HepG2 (cell line): ENCODE data around the gene HEPACAM. TPM values are rescaled to one million over a fixed set of nuclear protein-coding genes. Genes with fewer than 3 reads are reported as not detected.

ENCODE experiments used
- ATAC-seq: fragments of 200-7000 bp; cut with Tn5 transposase; 3 replicates; pipeline ENCODE4 v1.9.1; 2020; ENCODE audit warnings: mild to moderate bottlenecking, moderate library complexity
- BruUV-seq: library from RNA; stranded (reverse); fragments of 400-500 nt; replicated peaks from 2 replicates; lab custom pipeline; 2021; lab: Mats Ljungman, UMichigan
- CTCF ChIA-PET: fragments of 300-600 bp; formaldehyde crosslinking; extraction: SDS; loops from one replicate; lab custom pipeline; 2021; ENCODE audit warnings: low total read pairs, inconsistent platforms, low intra/inter-chr PET ratio; lab: Yijun Ruan, JAX
- POLR2A ChIA-PET: fragments of 350-600 bp; sonication (Branson Sonifier 250); formaldehyde crosslinking; loops from one replicate; lab custom pipeline; 2020; ENCODE audit warnings: antibody characterized with exemption, inconsistent platforms; lab: Yijun Ruan, JAX
- DNase-seq: peaks from one replicate; pipeline ENCODE4 v3.0.0-alpha.2; 2015; ENCODE audit warnings: low spot score
- FAIRE-seq: peaks from 3 replicates; lab custom pipeline; 2011; peaks lifted over from hg19 to GRCh38; lab: Jason Lieb, UNC
- H2AFZ ChIP-seq: one replicate; pipeline ENCODE4 v1.6.1; 2011; ENCODE audit warnings: low read length, inconsistent platforms
- H3K27ac ChIP-seq: fragments of 300-600 bp; 3 replicates; pipeline ENCODE4 v1.8.0; 2011; ENCODE audit warnings: mixed run types, mild to moderate bottlenecking, mixed read lengths, low read length, inconsistent platforms; ENCODE audit not compliant: insufficient read depth; ENCODE audit errors: extremely low read length
- H3K27me3 ChIP-seq, 2 experiments: fragments of 200-600 bp in 1 of 2; 2 replicates in 1 of 2; 3 replicates in 1 of 2; pipeline versions ENCODE4 v1.6.0 to v1.8.0; 2011; ENCODE audit warnings: low read length in 2 of 2, mild to moderate bottlenecking in 2 of 2, moderate library complexity in 2 of 2, inconsistent platforms in 1 of 2; ENCODE audit not compliant: insufficient read depth in 2 of 2, control insufficient read depth in 1 of 2
- H3K36me3 ChIP-seq, 2 experiments: fragments of 200-600 bp in 1 of 2; replicated peaks in 1 of 2; 2 replicates in 1 of 2; 3 replicates in 1 of 2; pipeline versions ENCODE4 v1.5.1 to v1.8.0; 2011; ENCODE audit warnings: low read length in 2 of 2, inconsistent platforms in 1 of 2; ENCODE audit not compliant: insufficient read depth in 2 of 2, control insufficient read depth in 1 of 2
- H3K4me1 ChIP-seq: 2 replicates; pipeline ENCODE4 v1.5.1; 2012; ENCODE audit warnings: low read length, inconsistent platforms; ENCODE audit not compliant: insufficient read depth
- H3K4me2 ChIP-seq: 2 replicates; pipeline ENCODE4 v1.6.0; 2011; ENCODE audit warnings: low read depth, low read length, inconsistent platforms
- H3K4me3 ChIP-seq, 3 experiments: fragments of 200-600 bp in 1 of 3; sonication (generic), shearing (Covaris generic) in 1 of 3; replicated peaks in 1 of 3; 2 replicates each; pipeline ENCODE4 v1.5.1; 2011 to 2016; ENCODE audit warnings: low read length in 3 of 3, inconsistent platforms in 2 of 3, low read depth in 2 of 3, mild to moderate bottlenecking in 2 of 3, control low read depth in 1 of 3, mixed read lengths in 1 of 3; ENCODE audit not compliant: insufficient read depth in 1 of 3
- H3K79me2 ChIP-seq: one replicate; pipeline ENCODE4 v1.6.1; 2011; ENCODE audit warnings: low read length, inconsistent platforms; ENCODE audit not compliant: insufficient read depth
- H3K9ac ChIP-seq: 2 replicates; pipeline ENCODE4 v1.6.0; 2011; ENCODE audit warnings: mild to moderate bottlenecking, low read depth, low read length, inconsistent platforms; ENCODE audit not compliant: insufficient read depth
- H3K9me3 ChIP-seq: 2 replicates; pipeline ENCODE4 v1.5.1; 2012; ENCODE audit warnings: mild to moderate bottlenecking, low read length
- H4K20me1 ChIP-seq: 2 replicates; pipeline ENCODE4 v1.6.0; 2011; ENCODE audit warnings: inconsistent platforms, mild to moderate bottlenecking, low read length, moderate library complexity; ENCODE audit not compliant: insufficient read depth
- ATRX ChIP-seq: sonication (generic); formaldehyde crosslinking; IDR thresholded peaks from 2 replicates; pipeline ENCODE4 v1.4.0; 2020; ENCODE audit warnings: missing genetic modification reagents, borderline replicate concordance
- GTF2F1 ChIP-seq: fragments of 150-350 bp; IDR thresholded peaks from 2 replicates; pipeline ENCODE4 v1.6.1; 2014; ENCODE audit warnings: low read length
- KAT2B ChIP-seq: fragments of 150-350 bp; IDR thresholded peaks from 2 replicates; pipeline ENCODE4 v1.6.1; 2014; ENCODE audit warnings: low read depth, low read length, borderline replicate concordance
- KDM1A ChIP-seq: IDR thresholded peaks from 2 replicates; pipeline ENCODE4 v1.6.1; 2016; ENCODE audit warnings: missing compliant biosample characterization
- MAFF ChIP-seq: IDR thresholded peaks from 2 replicates; pipeline ENCODE4 v1.6.1; 2011; ENCODE audit warnings: low read depth, low read length, improper control_type of control experiment
- MAFK ChIP-seq, 2 experiments: IDR thresholded peaks in 1 of 2; conservative IDR thresholded peaks in 1 of 2; 2 replicates each; pipeline ENCODE4 v1.6.1; 2011; ENCODE audit warnings: improper control_type of control experiment in 2 of 2, low read length in 2 of 2
- NCOA5 ChIP-seq: sonication (generic); formaldehyde crosslinking; IDR thresholded peaks from 2 replicates; pipeline ENCODE4 v1.4.0; 2020; ENCODE audit warnings: missing genetic modification reagents
- PITX1 ChIP-seq: sonication (generic); formaldehyde crosslinking; IDR thresholded peaks from 2 replicates; pipeline ENCODE4 v1.5.1; 2020; ENCODE audit warnings: mild to moderate bottlenecking, missing genetic modification reagents
- ZBTB20 ChIP-seq: sonication (generic); formaldehyde crosslinking; IDR thresholded peaks from 2 replicates; pipeline ENCODE4 v1.8.1; 2023; ENCODE audit warnings: missing genetic modification reagents, low read depth, mild to moderate bottlenecking, borderline replicate concordance
- ZBTB21 ChIP-seq: sonication (generic); formaldehyde crosslinking; IDR thresholded peaks from 2 replicates; pipeline ENCODE4 v1.4.0; 2020; ENCODE audit warnings: missing genetic modification reagents
- ZC3H4 ChIP-seq: sonication (generic); formaldehyde crosslinking; IDR thresholded peaks from 2 replicates; pipeline ENCODE4 v1.4.0; 2020; ENCODE audit warnings: missing genetic modification reagents, borderline replicate concordance
- ZFP82 ChIP-seq: sonication (generic); formaldehyde crosslinking; IDR thresholded peaks from 2 replicates; pipeline ENCODE4 v1.5.1; 2020; ENCODE audit warnings: mild to moderate bottlenecking, missing genetic modification reagents, borderline replicate concordance
- WGBS: methylation state at CpG from one replicate; pipeline ENCODE4 v1.1.6; 2017; ENCODE audit warnings: low lambda C conversion rate; 5-methylcytosine and 5-hydroxymethylcytosine counted together
- in situ Hi-C: cut with HindIII; loops from 2 replicates; pipeline ENCODE4 v1.10.0; 2017; ENCODE audit warnings: low pct_unique_long_range_greater_than_20kb; ENCODE audit not compliant: extremely low pct_ligation_motif_present
- intact Hi-C: fragments of 100-400 bp; cut with micrococcal nuclease; formaldehyde crosslinking; loops from one replicate; pipeline ENCODE4 v1.10.0; 2022; ENCODE audit not compliant: unreplicated experiment
- polyA plus RNA-seq, 8 experiments: library from polyadenylated mRNA; depleted of rRNA in 3 of 8; stranded (reverse) in 7 of 8; unstranded in 1 of 8; fragments of >200 nt; fragmentation: Illumina TruSeq in 4 of 8; extraction: Trizol in 4 of 8; gene quantifications; 2 replicates each; pipeline versions ENCODE4 v1.2.1 to v1.2.3, GENCODE V29; 2011 to 2016; ENCODE audit warnings: low read depth in 4 of 8, missing spikeins in 1 of 8, mixed read lengths in 1 of 8; ENCODE audit not compliant: insufficient read depth in 1 of 8
- total RNA-seq, 5 experiments: library from RNA; depleted of rRNA; stranded (reverse); fragments of >200 nt; fragmentation: Illumina TruSeq; extraction: Trizol; gene quantifications; 2 replicates each; pipeline ENCODE4 v1.2.3, GENCODE V29; 2016; ENCODE audit warnings: low read depth in 1 of 5
- TF ChIP-seq, protein P1 (sequence below): fragments of 450-650 bp; IDR thresholded peaks from 2 replicates; pipeline ENCODE4 v1.6.1; 2017; ENCODE audit warnings: mild to moderate bottlenecking
- TF ChIP-seq, protein P2 (sequence below): sonication (generic); formaldehyde crosslinking; IDR thresholded peaks from 2 replicates; pipeline ENCODE4 v1.8.0; 2022; ENCODE audit warnings: missing genetic modification reagents, mild to moderate bottlenecking, inconsistent platforms, borderline replicate concordance

Gene HEPACAM
- total and polyA plus RNA-seq, 2 of the 13 experiments (the other 11 are each of a cell fraction or from before 2014, with no cell fraction given): 66.9 to 121 TPM

DNA sequence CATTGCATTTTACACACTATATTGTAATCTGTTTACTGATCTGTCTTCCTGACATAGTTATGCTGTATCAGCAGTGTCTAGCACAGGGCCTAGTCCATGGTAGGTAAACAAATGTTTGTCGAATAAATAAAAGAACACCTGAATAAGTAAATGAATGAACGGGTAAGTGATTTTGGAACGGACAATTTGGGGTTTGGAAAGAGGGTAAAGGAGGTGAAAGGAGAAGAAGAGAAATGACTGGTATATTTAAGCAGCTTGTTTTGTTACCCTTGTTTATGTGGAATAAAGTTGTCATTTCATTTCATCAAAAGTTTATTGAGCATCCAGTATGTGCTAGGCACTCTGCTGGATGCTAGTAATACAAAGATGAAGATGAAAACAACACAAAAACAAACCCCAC is 16.9 kb downstream of the HEPACAM start, which contains the start of gene HEPN1:
TSS of gene HEPN1 (plus strand) at position 301 of the 400 bp plus-strand sequence.
- DNase-seq (no peak), ATAC-seq (no peak), FAIRE-seq (no peak)
- BruUV-seq: no TSS peak
- peaks cover 11 to 27% of the 10 kb centered on the region in 2 experiments for H3K36me3 ChIP-seq
- 63% methylated on average over 3 of the region's 3 CpGs for WGBS
- POLR2A ChIA-PET: no interaction called here
- H3K4me3 ChIP-seq: no peak within 1 kb of the TSS
- in situ Hi-C loops: no loop called here
- CTCF ChIA-PET: no interaction called here
- H3K4me2 ChIP-seq: no peak within 1 kb of the TSS
- no peaks in the 10 kb centered on the region for H3K27me3 ChIP-seq
- H3K27ac ChIP-seq: no peak within 1 kb of the TSS
- no peaks in the 10 kb centered on the region for H3K79me2 ChIP-seq
- H3K9me3 ChIP-seq: no peaks in the 10 kb centered on the region
- intact Hi-C loops: no loop called here
- TF ChIP-seq PITX1 (CRISPR knock-in tag) (no peak), ZC3H4 (CRISPR knock-in tag) (no peak), ZBTB21 (no peak), ZFP82 (CRISPR knock-in tag) (no peak), KDM1A (CRISPR knock-in tag) (no peak), KAT2B (no peak), NCOA5 (CRISPR knock-in tag) (no peak), ZBTB20 (no peak), MAFK (conservative IDR thresholded peaks at IDR 0.05 in 1 of 2, IDR thresholded peaks at IDR 0.05 in 1 of 2; ENCODE audit: low read length in 2 of 2) (peak in 1 of 2 experiments; percentile 40; a peak in 3 of 4 replicates), GTF2F1 (no peak), ATRX (no peak), MAFF (peak; percentile 27; the same call in 1 of the 2 replicates)
- TF ChIP-seq, protein P1, sequence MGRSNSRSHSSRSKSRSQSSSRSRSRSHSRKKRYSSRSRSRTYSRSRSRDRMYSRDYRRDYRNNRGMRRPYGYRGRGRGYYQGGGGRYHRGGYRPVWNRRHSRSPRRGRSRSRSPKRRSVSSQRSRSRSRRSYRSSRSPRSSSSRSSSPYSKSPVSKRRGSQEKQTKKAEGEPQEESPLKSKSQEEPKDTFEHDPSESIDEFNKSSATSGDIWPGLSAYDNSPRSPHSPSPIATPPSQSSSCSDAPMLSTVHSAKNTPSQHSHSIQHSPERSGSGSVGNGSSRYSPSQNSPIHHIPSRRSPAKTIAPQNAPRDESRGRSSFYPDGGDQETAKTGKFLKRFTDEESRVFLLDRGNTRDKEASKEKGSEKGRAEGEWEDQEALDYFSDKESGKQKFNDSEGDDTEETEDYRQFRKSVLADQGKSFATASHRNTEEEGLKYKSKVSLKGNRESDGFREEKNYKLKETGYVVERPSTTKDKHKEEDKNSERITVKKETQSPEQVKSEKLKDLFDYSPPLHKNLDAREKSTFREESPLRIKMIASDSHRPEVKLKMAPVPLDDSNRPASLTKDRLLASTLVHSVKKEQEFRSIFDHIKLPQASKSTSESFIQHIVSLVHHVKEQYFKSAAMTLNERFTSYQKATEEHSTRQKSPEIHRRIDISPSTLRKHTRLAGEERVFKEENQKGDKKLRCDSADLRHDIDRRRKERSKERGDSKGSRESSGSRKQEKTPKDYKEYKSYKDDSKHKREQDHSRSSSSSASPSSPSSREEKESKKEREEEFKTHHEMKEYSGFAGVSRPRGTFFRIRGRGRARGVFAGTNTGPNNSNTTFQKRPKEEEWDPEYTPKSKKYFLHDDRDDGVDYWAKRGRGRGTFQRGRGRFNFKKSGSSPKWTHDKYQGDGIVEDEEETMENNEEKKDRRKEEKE: no peak
- TF ChIP-seq, protein P2, sequence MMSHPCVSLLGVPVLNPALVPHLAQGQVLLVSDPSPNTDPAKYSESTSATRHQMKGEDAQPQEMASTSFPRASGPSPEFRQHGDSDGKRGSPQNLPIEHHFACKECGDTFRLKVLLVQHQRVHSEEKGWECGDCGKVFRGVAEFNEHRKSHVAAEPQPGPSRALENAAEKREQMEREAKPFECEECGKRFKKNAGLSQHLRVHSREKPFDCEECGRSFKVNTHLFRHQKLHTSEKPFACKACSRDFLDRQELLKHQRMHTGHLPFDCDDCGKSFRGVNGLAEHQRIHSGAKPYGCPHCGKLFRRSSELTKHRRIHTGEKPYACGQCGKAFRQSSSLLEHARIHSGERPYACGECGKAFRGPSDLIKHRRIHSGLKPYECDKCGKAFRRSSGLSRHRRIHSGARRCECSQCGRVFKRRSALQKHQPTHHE: no peak
- no peaks in the 10 kb centered on the region for H4K20me1 ChIP-seq
- peaks cover 19% of the 10 kb centered on the region for H3K4me1 ChIP-seq
- no peak within 1 kb of the TSS for H3K9ac ChIP-seq
- H2AFZ ChIP-seq: no peak within 1 kb of the TSS
